CD4-positive, alpha-beta T cell treated with Interleukin-21 for 1 hour (primary cell): ENCODE data around the gene PIGL.
A peak's percentile ranks its signal among the peaks of the same experiment; 100 is the strongest.
"Not testable (repeated sequence)": the region's sequence is repeated elsewhere in the genome, so short reads cannot be mapped to it uniquely, and the experiment has no call there.

ENCODE experiments used
- DNase-seq: peaks from one replicate; pipeline ENCODE4 v3.0.0-alpha.2; 2020

The PIGL gene

DNA sequence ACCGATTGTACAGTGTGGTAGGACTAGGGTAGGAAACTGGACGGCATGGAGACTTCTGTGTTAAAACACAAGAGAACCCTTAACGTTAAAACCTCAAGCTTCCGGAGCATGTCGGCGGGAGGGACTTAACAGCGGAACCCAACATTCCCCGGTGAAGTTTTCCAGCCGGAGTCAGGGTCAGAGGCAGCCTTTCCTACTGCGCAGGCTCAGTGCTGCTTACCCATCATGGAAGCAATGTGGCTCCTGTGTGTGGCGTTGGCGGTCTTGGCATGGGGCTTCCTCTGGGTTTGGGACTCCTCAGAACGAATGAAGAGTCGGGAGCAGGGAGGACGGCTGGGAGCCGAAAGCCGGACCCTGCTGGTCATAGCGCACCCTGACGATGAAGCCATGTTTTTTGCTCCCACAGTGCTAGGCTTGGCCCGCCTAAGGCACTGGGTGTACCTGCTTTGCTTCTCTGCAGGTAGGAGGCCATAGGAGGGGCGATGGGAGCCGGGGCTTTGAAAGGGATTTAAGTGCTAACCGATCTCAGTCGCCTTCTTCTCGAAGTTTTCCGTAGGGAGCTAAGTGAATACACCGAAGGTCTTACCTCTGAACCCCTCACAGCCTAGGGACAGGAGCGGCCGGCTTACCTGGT lies at the start of gene PIGL:
TSS of gene PIGL (plus strand) at position 209 of the 634 bp plus-strand sequence. CDS start at position 226, 17 bp downstream.
- DNase-seq: peak; percentile 90

GRCh38 chr17:16171613-16172012 lies 45.4 kb upstream of the PIGL start:
- no peak for DNase-seq

DNA sequence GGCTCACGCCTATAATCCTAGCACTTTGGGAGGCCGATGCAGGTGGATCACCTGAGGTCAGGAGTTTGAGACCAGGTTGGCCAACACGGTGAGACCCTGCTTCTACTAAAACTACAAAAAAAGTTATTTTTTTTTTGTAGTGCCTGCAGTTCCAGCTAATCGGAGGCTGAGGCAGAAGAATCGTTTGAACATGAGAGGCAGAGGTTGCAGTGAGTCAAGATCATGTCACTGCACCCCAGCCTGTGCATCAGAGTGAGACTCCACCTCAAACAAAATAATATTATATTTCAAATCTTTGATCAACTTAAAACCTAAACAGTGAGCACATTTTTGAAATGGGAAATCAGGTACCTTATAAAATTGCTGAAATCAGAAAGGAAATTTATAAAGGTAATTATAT lies 38.2 kb upstream of the PIGL start:
- no peak for DNase-seq

- DNase-seq: no peak
Observed at GRCh38 chr17:16181581-16181980, 35.4 kb upstream of the PIGL start.

DNA sequence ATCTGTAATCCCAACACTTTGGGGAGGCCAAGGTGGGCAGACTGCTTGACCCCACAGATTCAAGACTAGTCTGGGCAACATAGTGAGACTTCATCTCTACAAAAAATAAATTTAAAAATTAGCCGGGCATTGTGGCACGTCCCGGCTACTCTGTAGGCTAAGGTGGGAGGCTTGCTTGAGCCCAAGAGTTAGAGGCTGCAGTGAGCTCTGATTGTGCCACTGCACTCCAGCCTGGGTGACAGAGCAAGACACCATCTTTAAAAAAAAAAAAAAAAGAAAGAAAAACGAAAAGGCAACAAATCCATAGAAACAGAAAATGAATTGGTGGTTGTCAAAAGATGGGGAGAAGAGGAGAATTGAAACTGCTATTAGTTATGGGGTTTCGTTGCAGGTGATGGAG lies 29.4 kb upstream of the PIGL start:
- DNase-seq: no peak

DNA sequence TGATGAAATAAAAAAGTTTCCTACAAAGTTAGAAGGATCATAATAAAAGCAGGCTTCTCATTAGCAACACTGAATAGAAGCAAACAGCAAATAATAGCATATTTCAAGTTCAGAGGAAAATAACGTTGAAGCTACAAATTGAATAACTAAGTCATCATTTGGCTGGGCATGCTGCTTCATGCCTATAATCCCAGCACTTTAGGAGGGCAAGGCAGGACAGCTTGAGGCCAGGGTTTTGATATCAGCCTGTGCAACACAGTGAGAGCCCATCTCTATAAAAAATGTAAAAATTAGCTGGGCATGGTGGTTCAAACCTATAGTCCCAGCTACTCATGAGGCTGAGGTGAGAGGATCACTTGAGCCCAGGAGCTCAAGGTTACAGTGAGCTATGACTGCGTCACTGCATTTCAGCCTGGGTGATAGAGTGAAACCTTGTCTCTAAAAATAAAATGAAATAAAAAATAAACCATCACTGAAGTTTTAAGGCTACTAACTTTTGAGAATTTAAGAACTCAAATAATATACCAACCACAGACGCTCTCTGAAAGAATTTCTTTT lies 27.1 kb upstream of the PIGL start:
- no peak for DNase-seq

GRCh38 chr17:16190703-16191360 lies 26.2 kb upstream of the PIGL start:
- DNase-seq: no peak

DNA sequence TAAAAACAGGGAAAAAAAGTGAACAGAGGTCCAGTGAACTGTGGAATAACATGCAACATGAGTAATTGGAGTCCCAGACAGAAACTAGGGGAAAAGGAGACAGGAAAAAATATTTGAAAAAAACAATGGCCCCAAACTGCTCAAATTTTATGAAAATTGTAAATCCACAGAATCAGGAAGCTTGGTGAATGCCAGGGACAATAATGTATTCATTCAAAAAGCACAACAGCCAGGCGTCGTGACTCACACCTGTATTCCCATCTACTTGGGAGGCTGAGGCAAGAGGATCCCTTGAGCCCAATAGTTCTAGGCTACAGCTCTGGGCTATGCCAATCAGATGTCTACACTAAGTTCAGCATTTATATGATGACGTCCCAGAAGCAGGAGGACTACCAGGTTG lies 25.4 kb upstream of the PIGL start:
- DNase-seq: no peak

DNA sequence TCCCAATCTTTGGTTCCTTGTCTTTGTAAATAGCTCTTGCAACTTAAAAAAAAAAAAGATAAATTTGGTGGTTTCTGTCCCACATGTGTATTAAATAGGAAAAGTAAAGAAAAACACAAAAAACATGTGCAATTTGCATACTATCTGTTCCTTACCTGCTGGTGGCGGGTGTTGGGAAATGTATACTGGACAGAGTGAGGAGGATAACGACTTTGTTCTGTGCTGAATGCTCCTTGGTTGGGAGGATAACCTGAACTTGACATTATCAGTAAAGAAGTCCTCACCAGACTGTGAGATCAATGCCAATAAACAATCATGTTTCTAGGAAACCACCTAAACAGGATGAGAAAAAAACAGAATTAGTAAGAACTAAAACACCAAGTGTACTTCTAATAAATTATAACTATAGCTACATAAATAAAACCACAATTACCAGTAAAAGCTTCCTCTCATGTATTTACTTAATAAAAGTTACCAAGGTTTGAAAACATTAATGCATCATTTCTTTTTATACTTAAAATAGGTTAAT lies 22.6 kb upstream of the PIGL start:
- DNase-seq: peak; percentile 43

DNA sequence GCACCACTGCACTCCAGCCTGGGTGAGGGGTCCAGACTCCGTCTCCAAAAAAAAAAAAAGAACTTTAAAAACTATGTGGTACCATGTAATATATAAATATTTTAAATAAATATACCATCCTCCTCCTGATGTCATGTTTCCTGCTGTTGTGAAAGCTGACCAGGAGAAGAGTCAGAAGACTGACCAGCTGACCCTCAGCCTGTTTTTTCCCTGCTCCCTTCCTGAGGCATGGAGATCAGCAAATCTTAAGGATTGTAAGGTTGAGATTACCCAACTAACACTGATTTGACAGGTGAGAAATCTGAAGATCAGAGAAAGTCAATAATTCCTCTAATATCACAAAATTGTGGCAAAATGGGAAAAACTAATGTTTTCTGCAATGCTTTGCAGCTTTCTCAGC lies 19.7 kb upstream of the PIGL start:
- no peak for DNase-seq

DNA sequence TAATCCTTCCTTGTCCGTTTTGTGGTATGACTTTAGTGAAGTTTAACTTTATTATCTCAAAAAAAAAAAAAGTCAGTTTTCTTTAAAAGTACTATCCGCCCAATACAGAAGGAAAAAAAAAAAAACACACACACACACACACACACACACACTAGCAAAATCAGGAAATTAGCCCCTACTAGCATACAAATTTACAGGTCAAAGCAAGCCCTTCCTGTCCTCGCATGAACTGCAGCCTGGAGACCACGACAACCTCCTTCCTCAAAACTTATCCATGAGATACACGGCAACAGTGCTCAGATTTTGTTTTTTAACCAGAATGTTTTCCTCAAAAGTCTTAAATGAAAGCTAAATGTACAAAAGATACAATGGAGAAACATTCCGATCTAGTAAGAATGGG lies 17.9 kb upstream of the PIGL start:
- DNase-seq: no peak

GRCh38 chr17:16201693-16202131 lies 15.3 kb upstream of the PIGL start:
- not testable (repeated sequence) for DNase-seq

DNA sequence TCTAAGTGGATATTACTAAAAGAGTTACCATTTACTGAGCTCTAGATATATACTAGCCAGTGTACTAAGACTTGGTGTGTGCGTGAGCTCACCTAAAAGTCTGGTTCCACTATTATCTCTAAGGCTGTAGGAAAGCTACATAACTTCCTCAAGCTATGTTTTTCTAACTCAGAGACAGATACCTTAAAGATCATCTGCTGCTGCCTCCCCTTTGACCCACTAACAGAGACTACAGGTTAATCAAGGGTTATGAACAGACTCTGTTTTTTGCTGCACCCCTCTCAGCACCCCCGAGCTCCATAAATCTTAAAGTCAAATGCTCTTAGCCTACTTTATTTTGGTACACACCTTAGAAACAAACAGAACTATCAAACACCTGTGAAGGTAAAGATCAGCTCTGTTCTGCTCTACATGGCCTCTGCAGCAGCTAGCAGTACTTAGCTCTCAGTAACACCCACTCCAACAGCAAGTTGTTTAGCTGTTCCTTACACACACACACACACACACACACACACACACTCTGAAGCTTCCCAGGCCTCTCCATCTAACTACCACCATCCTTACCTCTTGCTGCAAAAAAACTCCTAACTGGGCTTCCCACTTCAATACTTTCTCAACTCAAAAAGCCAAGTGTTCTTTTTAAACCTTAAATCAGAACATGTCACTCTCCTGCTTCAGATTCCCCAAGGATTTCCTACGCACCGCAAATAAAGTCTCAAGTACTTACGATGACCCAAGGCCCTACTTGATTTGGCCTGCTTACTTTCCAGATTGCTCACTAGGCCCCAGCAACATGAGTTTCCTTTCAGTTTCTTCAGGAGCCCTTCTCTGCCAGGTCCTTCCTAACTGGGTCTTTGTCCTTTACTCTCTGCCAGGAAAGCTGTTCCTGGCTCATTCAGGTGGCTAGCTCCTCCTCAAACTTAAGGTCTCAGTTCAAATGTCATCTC lies 14.2 kb upstream of the PIGL start:
- not testable (repeated sequence) for DNase-seq

DNA sequence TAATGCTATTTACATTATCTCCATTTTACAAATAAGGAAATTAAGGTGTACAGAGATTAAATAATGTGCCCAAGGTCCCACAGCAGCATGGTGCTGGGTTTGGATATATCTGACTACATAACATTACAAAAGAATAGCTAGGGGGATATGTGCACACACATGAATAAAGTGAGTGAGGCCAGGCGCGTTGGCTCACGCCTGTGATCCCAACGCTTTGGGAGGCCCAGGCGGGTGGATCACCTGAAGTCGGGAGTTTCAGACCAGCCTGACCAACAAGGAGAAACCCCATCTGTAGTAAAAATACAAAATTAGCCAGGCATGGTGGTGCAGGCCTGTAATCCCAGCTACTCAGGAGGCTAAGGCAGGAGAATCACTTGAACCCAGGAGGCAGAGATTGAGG lies 12.2 kb upstream of the PIGL start:
- DNase-seq: not testable (repeated sequence)

DNA sequence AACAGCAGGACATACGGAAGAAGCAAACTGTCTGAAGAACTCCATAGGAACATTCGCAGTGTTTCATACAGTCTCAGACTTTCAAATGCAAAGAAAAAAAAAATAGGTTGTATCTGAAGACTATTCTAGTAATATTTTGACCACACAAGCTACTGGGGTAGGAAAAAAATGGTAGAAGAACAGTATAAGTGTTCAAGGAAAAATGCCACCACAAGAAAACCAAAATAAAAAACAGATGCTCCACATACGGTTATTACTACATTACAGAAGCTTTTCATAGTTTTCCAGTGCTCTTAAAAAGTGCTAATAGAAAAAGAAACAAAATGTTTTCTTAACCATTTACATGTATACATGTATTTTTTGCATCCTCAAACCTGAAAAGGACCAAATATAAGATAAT lies 5.4 kb upstream of the PIGL start:
- no peak for DNase-seq

DNA sequence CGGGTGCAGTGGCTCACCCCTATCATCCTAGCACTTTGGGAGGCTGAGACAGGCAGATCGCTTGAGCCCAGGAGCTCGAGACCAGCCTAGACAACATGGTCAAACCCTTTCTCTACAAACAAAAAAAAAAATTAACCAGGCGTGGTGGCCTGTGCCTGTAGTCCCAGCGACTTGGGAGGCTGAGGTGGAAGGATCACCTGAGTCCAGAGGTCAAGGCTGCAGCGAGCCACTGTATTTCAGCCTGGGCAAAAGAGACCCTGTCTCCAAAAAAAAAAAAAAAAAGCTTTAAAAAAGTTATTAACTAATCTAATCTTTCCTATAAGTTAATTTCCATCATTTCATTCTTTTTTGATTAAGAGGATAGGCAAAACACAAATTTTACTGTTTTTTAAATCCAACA lies 4.2 kb upstream of the PIGL start:
- no peak for DNase-seq

GRCh38 chr17:16214190-16215001 lies 2.6 kb upstream of the PIGL start:
- DNase-seq: no peak

GRCh38 chr17:16215002-16215272 lies 2.1 kb upstream of the PIGL start:
- no peak for DNase-seq

GRCh38 chr17:16215273-16215964 lies 1.6 kb upstream of the PIGL start, which contains the start of gene NCOR1:
Gene NCOR1, minus strand, starts transcription at chr17:16215534. Its CDS starts 20,965 bp downstream, at chr17:16194569.
- peak; percentile 88 for DNase-seq

- DNase-seq: no peak
Observed at GRCh38 chr17:16215965-16216316, 1.1 kb upstream of the PIGL start.

DNA sequence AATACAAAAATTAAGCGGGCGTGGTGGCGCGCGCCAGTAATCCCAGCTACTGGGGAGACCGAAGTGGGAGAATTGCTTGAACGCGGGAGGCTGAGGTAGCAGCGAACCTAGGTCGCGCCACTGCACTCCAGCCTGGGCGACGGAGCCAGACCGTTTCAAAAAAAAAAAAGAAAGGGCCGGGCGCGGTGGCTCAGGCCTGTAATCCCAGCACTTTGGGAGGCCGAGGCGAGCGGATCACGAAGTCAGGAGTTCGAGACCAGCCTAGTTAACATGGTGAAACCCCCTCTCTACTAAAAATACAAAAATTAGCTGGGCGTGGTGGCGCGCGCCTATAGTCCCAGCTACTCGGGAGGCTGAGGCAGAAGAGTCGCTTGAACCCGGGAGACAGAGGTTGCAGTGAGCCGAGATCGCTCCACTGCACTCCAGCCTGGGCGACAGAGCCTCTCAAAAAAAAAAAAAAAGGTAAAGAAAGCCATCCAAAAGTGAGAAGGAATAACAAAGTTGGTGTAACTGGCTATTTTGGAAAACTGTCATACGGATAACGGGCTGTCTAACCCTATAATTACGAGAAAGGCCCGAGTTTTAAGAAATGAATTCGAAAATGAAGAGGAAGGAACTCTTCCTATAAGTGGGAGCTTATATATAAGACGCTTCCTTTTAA lies 539 bp upstream of the PIGL start:
- not testable (repeated sequence) for DNase-seq
